ENCODE measurements around the gene SPRR2B. TPM values are rescaled to one million over a fixed set of nuclear protein-coding genes. Genes with fewer than 3 reads are reported as not detected.

SPRR2B gene
- total RNA-seq, 1 experiment from 2014 or later, result not detected

DNA sequence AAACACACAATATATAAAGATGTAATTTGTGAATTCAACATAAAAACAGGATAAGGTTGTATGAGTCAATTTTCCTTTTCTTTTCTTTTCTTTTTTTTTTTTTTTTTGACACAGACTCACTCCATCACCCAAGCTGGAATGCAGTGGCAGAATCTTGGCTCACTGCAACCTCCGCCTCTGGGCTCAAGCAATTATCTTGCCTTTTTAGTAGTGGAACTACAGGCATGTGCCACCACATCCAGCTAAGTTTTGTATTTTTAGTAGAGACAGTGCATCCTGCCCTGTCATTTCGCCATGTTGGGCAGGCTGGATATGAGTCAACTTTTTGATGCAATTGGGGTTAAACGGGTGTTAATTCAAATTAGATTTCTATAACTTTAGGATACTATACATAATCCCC lies 10.3 kb upstream of the SPRR2B start:
- CTCF ChIA-PET, result no interaction called here
- no peaks in the 10 kb centered on the region for H3K36me3 ChIP-seq (ENCODE audit: control insufficient read depth, insufficient read depth, low read length)
- H3K9me3 ChIP-seq (ENCODE audit: control insufficient read depth, insufficient read depth, low read depth, low read length), result no peaks in the 10 kb centered on the region
- intact Hi-C loops (cut with micrococcal nuclease; ENCODE audit: unreplicated experiment) (no loop called here), in situ Hi-C loops (cut with HindIII; ENCODE audit: low pct_unique_long_range_greater_than_20kb, low sequenced_read_pairs) (no loop called here)
- POLR2A ChIA-PET, result interaction anchor here (0.7 kb wide), 1 partner anchor 17 kb away, joined by 4 read pairs; no protein-coding TSS in a partner anchor
- TF ChIP-seq SIN3A (IDR thresholded peaks at IDR 0.05; ENCODE audit: borderline replicate concordance, insufficient read depth, low read depth, low read length) (no peak), POLR2AphosphoS5 (IDR thresholded peaks at IDR 0.05; ENCODE audit: low read depth, low read length) (no peak), TCF7L2 (IDR thresholded peaks at IDR 0.05; ENCODE audit: low read depth, low read length) (no peak)
- TF ChIP-seq, protein P1, sequence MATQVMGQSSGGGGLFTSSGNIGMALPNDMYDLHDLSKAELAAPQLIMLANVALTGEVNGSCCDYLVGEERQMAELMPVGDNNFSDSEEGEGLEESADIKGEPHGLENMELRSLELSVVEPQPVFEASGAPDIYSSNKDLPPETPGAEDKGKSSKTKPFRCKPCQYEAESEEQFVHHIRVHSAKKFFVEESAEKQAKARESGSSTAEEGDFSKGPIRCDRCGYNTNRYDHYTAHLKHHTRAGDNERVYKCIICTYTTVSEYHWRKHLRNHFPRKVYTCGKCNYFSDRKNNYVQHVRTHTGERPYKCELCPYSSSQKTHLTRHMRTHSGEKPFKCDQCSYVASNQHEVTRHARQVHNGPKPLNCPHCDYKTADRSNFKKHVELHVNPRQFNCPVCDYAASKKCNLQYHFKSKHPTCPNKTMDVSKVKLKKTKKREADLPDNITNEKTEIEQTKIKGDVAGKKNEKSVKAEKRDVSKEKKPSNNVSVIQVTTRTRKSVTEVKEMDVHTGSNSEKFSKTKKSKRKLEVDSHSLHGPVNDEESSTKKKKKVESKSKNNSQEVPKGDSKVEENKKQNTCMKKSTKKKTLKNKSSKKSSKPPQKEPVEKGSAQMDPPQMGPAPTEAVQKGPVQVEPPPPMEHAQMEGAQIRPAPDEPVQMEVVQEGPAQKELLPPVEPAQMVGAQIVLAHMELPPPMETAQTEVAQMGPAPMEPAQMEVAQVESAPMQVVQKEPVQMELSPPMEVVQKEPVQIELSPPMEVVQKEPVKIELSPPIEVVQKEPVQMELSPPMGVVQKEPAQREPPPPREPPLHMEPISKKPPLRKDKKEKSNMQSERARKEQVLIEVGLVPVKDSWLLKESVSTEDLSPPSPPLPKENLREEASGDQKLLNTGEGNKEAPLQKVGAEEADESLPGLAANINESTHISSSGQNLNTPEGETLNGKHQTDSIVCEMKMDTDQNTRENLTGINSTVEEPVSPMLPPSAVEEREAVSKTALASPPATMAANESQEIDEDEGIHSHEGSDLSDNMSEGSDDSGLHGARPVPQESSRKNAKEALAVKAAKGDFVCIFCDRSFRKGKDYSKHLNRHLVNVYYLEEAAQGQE (IDR thresholded peaks at IDR 0.05; ENCODE audit: insufficient read depth in 1 of 2, low read depth in 2 of 2, low read length in 1 of 2), result no peak
- TF ChIP-seq, protein P2, sequence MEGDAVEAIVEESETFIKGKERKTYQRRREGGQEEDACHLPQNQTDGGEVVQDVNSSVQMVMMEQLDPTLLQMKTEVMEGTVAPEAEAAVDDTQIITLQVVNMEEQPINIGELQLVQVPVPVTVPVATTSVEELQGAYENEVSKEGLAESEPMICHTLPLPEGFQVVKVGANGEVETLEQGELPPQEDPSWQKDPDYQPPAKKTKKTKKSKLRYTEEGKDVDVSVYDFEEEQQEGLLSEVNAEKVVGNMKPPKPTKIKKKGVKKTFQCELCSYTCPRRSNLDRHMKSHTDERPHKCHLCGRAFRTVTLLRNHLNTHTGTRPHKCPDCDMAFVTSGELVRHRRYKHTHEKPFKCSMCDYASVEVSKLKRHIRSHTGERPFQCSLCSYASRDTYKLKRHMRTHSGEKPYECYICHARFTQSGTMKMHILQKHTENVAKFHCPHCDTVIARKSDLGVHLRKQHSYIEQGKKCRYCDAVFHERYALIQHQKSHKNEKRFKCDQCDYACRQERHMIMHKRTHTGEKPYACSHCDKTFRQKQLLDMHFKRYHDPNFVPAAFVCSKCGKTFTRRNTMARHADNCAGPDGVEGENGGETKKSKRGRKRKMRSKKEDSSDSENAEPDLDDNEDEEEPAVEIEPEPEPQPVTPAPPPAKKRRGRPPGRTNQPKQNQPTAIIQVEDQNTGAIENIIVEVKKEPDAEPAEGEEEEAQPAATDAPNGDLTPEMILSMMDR (IDR thresholded peaks at IDR 0.05), result no peak
- DNase-seq (ENCODE audit: low read depth, low spot score), result no peak
- no peak for ATAC-seq
- no TSS peak for BruUV-seq (replicated peaks)
- H3K4me3 ChIP-seq (ENCODE audit: low read depth in 2 of 2, low read length in 2 of 2), result no peak overlapping the region
- H3K27ac ChIP-seq (ENCODE audit: low read length), result no peak overlapping the region
- H3K4me1 ChIP-seq (ENCODE audit: control insufficient read depth, insufficient read depth, low read length), result no peaks in the 10 kb centered on the region
- H3K27me3 ChIP-seq (ENCODE audit: control insufficient read depth, insufficient read depth, low read length), result no peaks in the 10 kb centered on the region

DNA sequence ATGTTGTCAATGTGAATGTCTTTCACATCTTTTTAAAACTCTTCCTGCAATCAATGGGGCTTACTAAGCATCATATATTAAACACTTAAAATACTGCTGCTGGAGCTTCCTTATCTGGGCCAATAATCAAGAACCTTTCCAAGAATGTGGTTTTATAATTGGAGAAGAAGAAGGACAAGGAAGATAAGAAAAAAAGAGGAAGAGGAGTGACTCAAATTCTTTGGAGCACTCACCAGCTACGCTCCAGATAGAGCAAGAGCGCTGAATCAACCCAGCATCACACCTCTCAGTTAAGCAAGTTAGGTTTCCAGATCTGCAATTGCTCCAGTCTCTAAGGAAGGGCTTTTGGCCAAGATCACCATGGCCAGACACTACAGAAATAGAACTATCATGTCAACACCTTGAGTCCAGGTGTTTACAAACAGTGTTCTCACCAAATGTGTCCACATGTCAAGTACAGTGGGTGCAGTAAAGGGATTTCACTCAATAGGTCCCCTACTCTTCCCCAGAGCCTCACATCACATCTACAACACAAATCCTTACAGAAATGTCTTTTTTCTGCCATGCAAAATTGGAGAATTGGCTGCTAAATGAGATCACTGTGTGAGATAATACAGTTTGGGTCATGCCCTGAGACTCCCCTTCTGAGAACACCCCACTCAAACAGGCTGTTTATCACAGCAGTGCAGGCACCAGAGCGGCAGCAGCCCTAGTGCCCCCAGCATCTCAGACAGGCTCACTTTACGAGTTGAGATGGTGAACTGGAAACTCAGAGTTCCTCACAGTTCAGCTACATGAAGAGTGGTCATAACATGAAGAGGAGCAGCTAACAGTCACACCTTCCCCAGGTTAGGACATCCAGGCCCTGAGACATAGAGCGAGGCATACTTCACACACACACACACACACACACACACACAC lies 1.7 kb upstream of the SPRR2B start:
- POLR2A ChIA-PET, result no interaction called here
- BruUV-seq (replicated peaks), result no TSS peak
- CTCF ChIA-PET, result no interaction called here
- Histone ChIP-seq H3K4me3 (ENCODE audit: low read depth in 2 of 2, low read length in 2 of 2) (no peak overlapping the region), H3K9me3 (ENCODE audit: control insufficient read depth, insufficient read depth, low read depth, low read length) (no peaks in the 10 kb centered on the region), H3K4me1 (ENCODE audit: control insufficient read depth, insufficient read depth, low read length) (no peaks in the 10 kb centered on the region), H3K27ac (ENCODE audit: low read length) (no peak overlapping the region), H3K27me3 (ENCODE audit: control insufficient read depth, insufficient read depth, low read length) (no peaks in the 10 kb centered on the region), H3K36me3 (ENCODE audit: control insufficient read depth, insufficient read depth, low read length) (no peaks in the 10 kb centered on the region)
- in situ Hi-C loops (cut with HindIII; ENCODE audit: low pct_unique_long_range_greater_than_20kb, low sequenced_read_pairs), result no loop called here
- DNase-seq (ENCODE audit: low read depth, low spot score), result no peak
- intact Hi-C loops (cut with micrococcal nuclease; ENCODE audit: unreplicated experiment), result no loop called here
- TF ChIP-seq SIN3A (IDR thresholded peaks at IDR 0.05; ENCODE audit: borderline replicate concordance, insufficient read depth, low read depth, low read length), result no peak
- no peak for TF ChIP-seq TCF7L2 (IDR thresholded peaks at IDR 0.05; ENCODE audit: low read depth, low read length)
- TF ChIP-seq, protein P2 (IDR thresholded peaks at IDR 0.05), result no peak
- TF ChIP-seq POLR2AphosphoS5 (IDR thresholded peaks at IDR 0.05; ENCODE audit: low read depth, low read length), result no peak
- no peak for ATAC-seq
